IMR-90 (cell line): ENCODE measurements around the gene UBL5.
"Not testable (repeated sequence)": the region's sequence is repeated elsewhere in the genome, so short reads cannot be mapped to it uniquely, and the experiment has no call there.

Source experiments
- CHD1 ChIP-seq: IDR thresholded peaks from 2 replicates; pipeline ENCODE4 v1.6.1; 2012; ENCODE audit warnings: low read depth, low read length, improper control_type of control experiment
- CTCF ChIP-seq: conservative IDR thresholded peaks from 2 replicates; pipeline ENCODE4 v1.5.1; 2012; ENCODE audit warnings: mild to moderate bottlenecking, low read depth, low read length, improper control_type of control experiment
- ELK1 ChIP-seq: fragments of 150-350 bp; IDR thresholded peaks from 2 replicates; pipeline ENCODE4 v1.6.1; 2016; ENCODE audit warnings: low read depth, mild to moderate bottlenecking, low read length, moderate library complexity, borderline replicate concordance
- FOS ChIP-seq: fragments of 150-350 bp; IDR thresholded peaks from 2 replicates; pipeline ENCODE4 v1.6.1; 2016; ENCODE audit warnings: low read depth, low read length
- MAFK ChIP-seq: IDR thresholded peaks from 2 replicates; pipeline ENCODE4 v1.6.1; 2012; ENCODE audit warnings: low read depth, low read length, improper control_type of control experiment
- POLR2A ChIP-seq: IDR thresholded peaks from 2 replicates; pipeline ENCODE4 v1.6.1; 2012; ENCODE audit warnings: mild to moderate bottlenecking, low read depth, low read length
- SMC3 ChIP-seq: fragments of 150-350 bp; IDR thresholded peaks from 2 replicates; pipeline ENCODE4 v1.6.1; 2016; ENCODE audit warnings: low read depth, mild to moderate bottlenecking, antibody characterized with exemption, low read length, moderate library complexity
- USF2 ChIP-seq: fragments of 150-350 bp; IDR thresholded peaks from 2 replicates; pipeline ENCODE4 v1.6.1; 2017; ENCODE audit warnings: mild to moderate bottlenecking, antibody characterized with exemption, low read length, low read depth

- TF ChIP-seq POLR2A, CTCF, SMC3, CHD1, MAFK, USF2, ELK1, FOS: not testable (repeated sequence)
These were observed 39.1 kb upstream of the UBL5 start for GRCh38 chr19:9788604-9789003.
